ENCODE measurements around the gene CCDC88B. TPM values are rescaled to one million over a fixed set of nuclear protein-coding genes. Genes with fewer than 3 reads are reported as not detected.
A peak's percentile ranks its signal among the peaks of the same experiment; 100 is the strongest.
"Not testable (repeated sequence)": the region's sequence is repeated elsewhere in the genome, so short reads cannot be mapped to it uniquely, and the experiment has no call there.

CCDC88B gene
- total RNA-seq, 1 experiment from 2014 or later = 9.6 TPM

DNA sequence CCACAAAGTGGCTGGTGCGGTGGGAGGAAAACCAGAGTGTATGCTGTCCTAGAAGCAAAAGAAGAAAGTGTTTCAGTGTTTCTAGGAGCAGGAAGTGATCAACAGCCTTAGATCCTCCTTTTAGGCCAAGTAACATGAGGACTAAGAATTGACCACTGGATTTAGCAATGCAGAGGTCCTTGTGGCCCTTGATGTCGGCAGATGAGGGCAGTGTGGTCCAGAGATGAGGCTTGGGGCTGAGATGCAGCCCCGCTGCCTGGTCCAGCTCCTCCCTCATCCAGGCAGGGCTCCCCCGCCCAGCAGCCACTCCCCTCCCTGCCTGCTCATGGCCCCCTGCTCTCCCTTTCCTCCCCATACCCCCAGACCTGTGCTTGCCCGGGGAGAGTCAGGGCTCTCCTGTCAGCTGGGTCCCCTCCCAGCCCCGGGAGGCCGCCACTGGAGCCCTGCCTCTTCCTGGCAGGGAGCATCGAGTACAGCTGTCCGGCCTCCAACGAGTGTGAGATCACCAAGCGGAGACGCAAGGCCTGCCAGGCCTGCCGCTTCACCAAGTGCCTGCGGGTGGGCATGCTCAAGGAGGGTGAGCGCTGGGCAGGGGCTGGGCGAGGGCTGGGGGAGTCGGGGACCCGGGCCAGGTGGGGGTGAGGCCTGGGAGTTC lies 26.4 kb upstream of the CCDC88B start:
- Histone ChIP-seq H4K20me1 (ENCODE audit: insufficient read depth) (peaks cover 8% of the 10 kb centered on the region), H3K4me3 (no peak overlapping the region), H3K9me2 (ENCODE audit: insufficient read depth) (no peaks in the 10 kb centered on the region), H3K4me1 (replicated peaks; ENCODE audit: insufficient read depth) (peaks cover 13% of the 10 kb centered on the region), H3K4me2 (no peak overlapping the region), H3K79me2 (ENCODE audit: low read depth) (peaks cover 58% of the 10 kb centered on the region), H3K9me3 (ENCODE audit: insufficient read depth, low read depth) (no peaks in the 10 kb centered on the region), H3K27ac (no peak overlapping the region), H3F3A (ENCODE audit: insufficient read depth, low read depth) (peaks cover 51% of the 10 kb centered on the region), H3K27me3 (ENCODE audit: insufficient read depth, low read depth) (no peaks in the 10 kb centered on the region), H3K36me3 (ENCODE audit: low read depth) (peaks cover 8% of the 10 kb centered on the region; the same call in 1 of the 2 replicates), H2AFZ (no peak overlapping the region)
- ChIA-PET CTCF (interaction anchor here (0.6 kb wide), 2 partner anchors 29 to 69 kb away, joined by 3 to 7 read pairs; no protein-coding TSS in a partner anchor), POLR2A (ENCODE audit: unreplicated experiment) (interaction anchor here (0.6 kb wide), 1 partner anchor 655 kb away, joined by 4 read pairs; no protein-coding TSS in a partner anchor)
- no peak for TF ChIP-seq EZH2 (IDR thresholded peaks at IDR 0.05; ENCODE audit: low read depth)
- TF ChIP-seq, protein P1, sequence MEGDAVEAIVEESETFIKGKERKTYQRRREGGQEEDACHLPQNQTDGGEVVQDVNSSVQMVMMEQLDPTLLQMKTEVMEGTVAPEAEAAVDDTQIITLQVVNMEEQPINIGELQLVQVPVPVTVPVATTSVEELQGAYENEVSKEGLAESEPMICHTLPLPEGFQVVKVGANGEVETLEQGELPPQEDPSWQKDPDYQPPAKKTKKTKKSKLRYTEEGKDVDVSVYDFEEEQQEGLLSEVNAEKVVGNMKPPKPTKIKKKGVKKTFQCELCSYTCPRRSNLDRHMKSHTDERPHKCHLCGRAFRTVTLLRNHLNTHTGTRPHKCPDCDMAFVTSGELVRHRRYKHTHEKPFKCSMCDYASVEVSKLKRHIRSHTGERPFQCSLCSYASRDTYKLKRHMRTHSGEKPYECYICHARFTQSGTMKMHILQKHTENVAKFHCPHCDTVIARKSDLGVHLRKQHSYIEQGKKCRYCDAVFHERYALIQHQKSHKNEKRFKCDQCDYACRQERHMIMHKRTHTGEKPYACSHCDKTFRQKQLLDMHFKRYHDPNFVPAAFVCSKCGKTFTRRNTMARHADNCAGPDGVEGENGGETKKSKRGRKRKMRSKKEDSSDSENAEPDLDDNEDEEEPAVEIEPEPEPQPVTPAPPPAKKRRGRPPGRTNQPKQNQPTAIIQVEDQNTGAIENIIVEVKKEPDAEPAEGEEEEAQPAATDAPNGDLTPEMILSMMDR (conservative IDR thresholded peaks at IDR 0.05) = no peak
- intact Hi-C loops (cut with micrococcal nuclease; ENCODE audit: unreplicated experiment) = no loop called here
- no TSS peak for BruUV-seq (replicated peaks)
- peak in 1 of 2 experiments; percentile 33 for DNase-seq

DNA sequence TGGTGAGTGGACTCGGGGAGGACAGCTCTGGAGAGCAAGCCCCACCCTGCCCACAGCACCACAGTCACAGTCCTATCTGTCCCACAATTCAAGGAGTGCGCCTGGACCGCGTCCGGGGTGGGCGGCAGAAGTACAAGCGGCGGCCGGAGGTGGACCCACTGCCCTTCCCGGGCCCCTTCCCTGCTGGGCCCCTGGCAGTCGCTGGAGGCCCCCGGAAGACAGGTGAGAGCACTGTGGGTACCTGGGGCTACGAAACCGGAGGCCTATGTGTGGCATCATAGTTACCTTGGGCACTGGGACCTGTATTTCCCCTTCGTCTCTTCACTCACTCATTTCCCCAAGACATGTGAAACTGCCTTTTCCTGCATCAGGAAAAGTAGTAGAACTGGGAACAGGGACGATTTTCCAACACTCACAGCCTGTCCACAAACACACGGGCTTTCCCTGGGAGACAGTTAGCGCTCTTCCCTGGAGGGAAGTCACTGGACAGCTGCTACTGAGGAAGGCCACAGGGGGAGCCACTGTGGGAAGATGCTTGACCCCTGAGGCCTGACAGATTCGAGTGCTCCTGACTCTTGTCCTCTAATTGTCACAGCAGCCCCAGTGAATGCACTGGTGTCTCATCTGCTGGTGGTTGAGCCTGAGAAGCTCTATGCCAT lies 25.7 kb upstream of the CCDC88B start:
- ChIA-PET POLR2A (ENCODE audit: unreplicated experiment) (no interaction called here), CTCF (interaction anchor here (0.6 kb wide), 1 partner anchor 28 kb away, joined by 3 read pairs; no protein-coding TSS in a partner anchor)
- Histone ChIP-seq H3K79me2 (ENCODE audit: low read depth) (peaks cover 64% of the 10 kb centered on the region), H4K20me1 (ENCODE audit: insufficient read depth) (peaks cover 8% of the 10 kb centered on the region), H3K4me2 (no peak overlapping the region), H3K36me3 (ENCODE audit: low read depth) (peaks cover 4% of the 10 kb centered on the region; the same call in 1 of the 2 replicates), H3K27ac (no peak overlapping the region), H3K9me3 (ENCODE audit: insufficient read depth, low read depth) (no peaks in the 10 kb centered on the region), H3F3A (ENCODE audit: insufficient read depth, low read depth) (peaks cover 56% of the 10 kb centered on the region), H3K4me1 (replicated peaks; ENCODE audit: insufficient read depth) (peaks cover 18% of the 10 kb centered on the region), H3K27me3 (ENCODE audit: insufficient read depth, low read depth) (no peaks in the 10 kb centered on the region), H2AFZ (no peak overlapping the region), H3K4me3 (no peak overlapping the region), H3K9me2 (ENCODE audit: insufficient read depth) (no peaks in the 10 kb centered on the region)
- DNase-seq = no peak
- intact Hi-C loops (cut with micrococcal nuclease; ENCODE audit: unreplicated experiment) = no loop called here
- no TSS peak for BruUV-seq (replicated peaks)
- TF ChIP-seq, protein P1 (conservative IDR thresholded peaks at IDR 0.05) = no peak; the same call in 1 of the 2 replicates
- TF ChIP-seq EZH2 (IDR thresholded peaks at IDR 0.05; ENCODE audit: low read depth) = no peak

DNA sequence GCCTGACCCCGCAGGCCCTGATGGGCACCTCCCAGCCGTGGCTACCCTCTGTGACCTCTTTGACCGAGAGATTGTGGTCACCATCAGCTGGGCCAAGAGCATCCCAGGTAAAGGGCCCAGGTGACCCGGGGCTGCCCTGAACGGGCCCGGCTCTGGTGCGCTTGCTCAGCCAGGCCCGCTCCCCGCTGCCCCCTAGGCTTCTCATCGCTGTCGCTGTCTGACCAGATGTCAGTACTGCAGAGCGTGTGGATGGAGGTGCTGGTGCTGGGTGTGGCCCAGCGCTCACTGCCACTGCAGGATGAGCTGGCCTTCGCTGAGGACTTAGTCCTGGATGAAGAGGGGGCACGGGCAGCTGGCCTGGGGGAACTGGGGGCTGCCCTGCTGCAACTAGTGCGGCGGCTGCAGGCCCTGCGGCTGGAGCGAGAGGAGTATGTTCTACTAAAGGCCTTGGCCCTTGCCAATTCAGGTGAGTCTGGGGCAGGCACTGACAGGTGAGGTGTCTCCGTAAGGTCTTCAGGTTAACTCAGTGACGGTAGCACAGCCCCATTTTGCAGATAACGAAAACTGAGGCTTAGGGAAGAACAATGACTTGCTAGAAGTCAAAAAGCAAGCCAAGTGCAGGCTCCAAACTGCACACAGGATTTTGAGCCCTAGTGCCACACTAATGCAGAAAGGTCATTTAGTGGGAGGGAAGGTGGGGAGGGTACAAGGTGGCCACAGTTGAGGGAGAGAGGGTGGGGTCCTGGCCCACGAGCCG lies 25.0 kb upstream of the CCDC88B start:
- Histone ChIP-seq H3K9me3 (ENCODE audit: insufficient read depth, low read depth) (no peaks in the 10 kb centered on the region), H3K79me2 (ENCODE audit: low read depth) (peaks cover 65% of the 10 kb centered on the region), H3K4me1 (replicated peaks; ENCODE audit: insufficient read depth) (peaks cover 25% of the 10 kb centered on the region), H3K27ac (no peak overlapping the region), H2AFZ (no peak overlapping the region), H3K4me2 (peak overlapping the region; percentile 79; the same call in 1 of the 2 replicates), H4K20me1 (ENCODE audit: insufficient read depth) (peaks cover 7% of the 10 kb centered on the region), H3F3A (ENCODE audit: insufficient read depth, low read depth) (peaks cover 61% of the 10 kb centered on the region), H3K27me3 (ENCODE audit: insufficient read depth, low read depth) (no peaks in the 10 kb centered on the region), H3K9me2 (ENCODE audit: insufficient read depth) (no peaks in the 10 kb centered on the region), H3K36me3 (ENCODE audit: low read depth) (peaks cover 4% of the 10 kb centered on the region; the same call in 1 of the 2 replicates), H3K4me3 (no peak overlapping the region)
- CTCF ChIA-PET = no interaction called here
- peak in 1 of 2 experiments; percentile 31 for DNase-seq
- TF ChIP-seq EZH2 (IDR thresholded peaks at IDR 0.05; ENCODE audit: low read depth) = no peak
- TF ChIP-seq, protein P1 (conservative IDR thresholded peaks at IDR 0.05) = no peak; the same call in 1 of the 2 replicates
- intact Hi-C loops (cut with micrococcal nuclease; ENCODE audit: unreplicated experiment) = no loop called here
- POLR2A ChIA-PET (ENCODE audit: unreplicated experiment) = no interaction called here
- no TSS peak for BruUV-seq (replicated peaks)

DNA sequence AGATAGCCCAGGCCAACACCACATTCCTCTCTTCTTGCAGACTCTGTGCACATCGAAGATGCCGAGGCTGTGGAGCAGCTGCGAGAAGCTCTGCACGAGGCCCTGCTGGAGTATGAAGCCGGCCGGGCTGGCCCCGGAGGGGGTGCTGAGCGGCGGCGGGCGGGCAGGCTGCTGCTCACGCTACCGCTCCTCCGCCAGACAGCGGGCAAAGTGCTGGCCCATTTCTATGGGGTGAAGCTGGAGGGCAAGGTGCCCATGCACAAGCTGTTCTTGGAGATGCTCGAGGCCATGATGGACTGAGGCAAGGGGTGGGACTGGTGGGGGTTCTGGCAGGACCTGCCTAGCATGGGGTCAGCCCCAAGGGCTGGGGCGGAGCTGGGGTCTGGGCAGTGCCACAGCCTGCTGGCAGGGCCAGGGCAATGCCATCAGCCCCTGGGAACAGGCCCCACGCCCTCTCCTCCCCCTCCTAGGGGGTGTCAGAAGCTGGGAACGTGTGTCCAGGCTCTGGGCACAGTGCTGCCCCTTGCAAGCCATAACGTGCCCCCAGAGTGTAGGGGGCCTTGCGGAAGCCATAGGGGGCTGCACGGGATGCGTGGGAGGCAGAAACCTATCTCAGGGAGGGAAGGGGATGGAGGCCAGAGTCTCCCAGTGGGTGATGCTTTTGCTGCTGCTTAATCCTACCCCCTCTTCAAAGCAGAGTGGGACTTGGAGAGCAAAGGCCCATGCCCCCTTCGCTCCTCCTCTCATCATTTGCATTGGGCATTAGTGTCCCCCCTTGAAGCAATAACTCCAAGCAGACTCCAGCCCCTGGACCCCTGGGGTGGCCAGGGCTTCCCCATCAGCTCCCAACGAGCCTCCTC lies 24.1 kb upstream of the CCDC88B start:
- Histone ChIP-seq H3F3A (ENCODE audit: insufficient read depth, low read depth) (peaks cover 66% of the 10 kb centered on the region), H3K4me2 (peak overlapping the region; percentile 79), H3K4me1 (replicated peaks; ENCODE audit: insufficient read depth) (peaks cover 34% of the 10 kb centered on the region), H3K79me2 (ENCODE audit: low read depth) (peaks cover 65% of the 10 kb centered on the region), H3K4me3 (peak overlapping the region; percentile 69), H3K27ac (peak overlapping the region; percentile 87)
- not testable (repeated sequence) for H3K36me3 ChIP-seq (ENCODE audit: low read depth); H3K9me2 ChIP-seq (ENCODE audit: insufficient read depth); H3K9me3 ChIP-seq (ENCODE audit: insufficient read depth, low read depth); H2AFZ ChIP-seq; H4K20me1 ChIP-seq (ENCODE audit: insufficient read depth); H3K27me3 ChIP-seq (ENCODE audit: insufficient read depth, low read depth); BruUV-seq (replicated peaks)
- intact Hi-C loops (cut with micrococcal nuclease; ENCODE audit: unreplicated experiment) = loop anchor here (2.0 kb wide), 1 partner anchor 75 kb away; the partner anchor contains the start of gene FKBP2
- CTCF ChIA-PET = interaction anchor here (0.5 to 2.7 kb wide), 3 partner anchors 26 to 1829 kb away, joined by 3 to 87 read pairs (median 3); no protein-coding TSS in a partner anchor
- peak in 1 of 2 experiments; percentile 26 for DNase-seq
- POLR2A ChIA-PET (ENCODE audit: unreplicated experiment) = interaction anchor here (0.7 kb wide), 1 partner anchor 39 kb away, joined by 3 read pairs; no protein-coding TSS in a partner anchor
